Measurements from ENCODE around the gene UQCRC1.

Gene UQCRC1

DNA sequence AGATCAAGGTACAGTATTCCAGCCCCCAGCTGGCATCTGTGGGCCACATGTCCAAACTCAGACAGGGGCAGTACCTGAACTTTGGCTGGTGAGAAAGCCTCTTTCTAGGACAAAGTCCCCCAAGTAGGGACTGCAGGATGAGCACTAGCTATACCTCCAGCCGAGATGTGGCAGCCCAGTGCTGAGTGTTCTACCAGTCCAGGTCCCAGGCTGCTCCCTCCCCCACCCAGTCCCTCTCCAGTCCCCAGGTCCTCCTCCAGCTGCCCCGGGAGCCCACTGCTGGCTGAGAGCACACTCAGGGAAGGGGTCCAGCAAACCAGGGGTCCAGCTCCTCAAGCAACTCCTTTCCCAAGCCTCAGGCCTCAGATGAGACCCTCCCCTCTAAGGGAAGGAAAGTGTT, 24.3 kb upstream of the UQCRC1 start:
- no peak for DNase-seq (ENCODE audit: low read depth)

DNA sequence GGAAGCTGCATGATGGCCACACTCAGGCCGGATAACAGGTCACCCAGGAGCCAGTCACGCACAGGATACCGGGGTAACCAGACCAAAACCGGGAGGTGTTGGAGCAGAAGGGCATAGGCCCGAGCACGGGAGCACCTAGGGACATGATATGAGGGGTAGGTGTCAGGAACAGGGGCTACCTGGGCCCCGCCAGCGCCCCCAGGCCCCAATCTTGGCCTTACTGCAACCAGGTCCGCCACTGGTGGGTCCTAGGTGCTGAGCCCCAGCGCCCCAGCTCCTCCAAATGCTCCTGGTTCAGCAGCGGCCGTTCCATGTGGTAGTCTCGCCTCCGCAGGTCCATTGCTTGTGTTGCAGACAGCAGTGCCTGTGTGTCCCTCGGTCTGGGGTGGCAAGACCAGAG, 23.8 kb upstream of the UQCRC1 start:
- no peak for DNase-seq (ENCODE audit: low read depth)

DNA sequence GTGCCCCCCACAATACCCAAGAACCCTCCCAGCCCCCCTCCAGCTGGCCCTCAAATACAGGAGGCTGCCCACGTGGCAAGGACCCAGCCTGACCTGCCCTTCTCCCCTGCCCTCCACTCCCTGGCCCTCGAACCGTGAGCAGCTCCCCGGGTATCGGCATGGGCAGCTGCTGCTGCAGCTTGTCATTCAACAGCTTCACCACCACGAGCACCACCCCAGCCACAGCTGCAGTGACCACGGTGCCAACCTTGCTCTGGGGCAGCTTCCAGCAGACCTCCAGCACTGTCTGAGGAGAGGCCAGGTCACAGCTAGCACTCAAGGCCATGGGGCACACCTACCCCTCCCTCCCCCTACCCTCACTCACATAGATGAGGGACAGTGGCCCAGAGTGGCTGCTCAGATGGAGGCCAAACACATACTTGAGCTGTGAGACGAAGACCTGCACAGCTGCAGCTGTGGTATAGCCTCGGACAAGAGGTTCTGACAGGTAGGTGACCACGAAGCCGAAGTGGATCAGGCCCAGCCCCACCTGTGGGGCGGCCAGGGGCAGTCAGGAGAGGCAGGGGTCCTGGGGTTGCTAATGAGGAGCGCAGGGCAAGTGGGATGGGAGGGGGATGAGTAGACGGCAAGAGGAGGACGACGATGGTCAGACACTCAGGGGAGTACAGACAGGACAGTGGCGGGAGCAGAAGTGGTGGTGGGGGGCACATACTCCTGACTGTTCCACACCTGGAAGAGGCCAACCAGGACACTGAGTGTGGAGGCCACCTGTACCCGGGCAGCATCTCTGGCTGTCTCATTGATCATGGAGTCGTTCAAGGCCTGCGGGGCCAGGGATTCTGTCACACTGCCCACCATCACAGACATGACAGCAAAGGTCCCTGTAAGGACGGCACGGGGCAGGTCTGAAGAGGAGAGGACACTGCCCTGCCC, 22.3 kb upstream of the UQCRC1 start:
- no peak for DNase-seq (ENCODE audit: low read depth)

DNA sequence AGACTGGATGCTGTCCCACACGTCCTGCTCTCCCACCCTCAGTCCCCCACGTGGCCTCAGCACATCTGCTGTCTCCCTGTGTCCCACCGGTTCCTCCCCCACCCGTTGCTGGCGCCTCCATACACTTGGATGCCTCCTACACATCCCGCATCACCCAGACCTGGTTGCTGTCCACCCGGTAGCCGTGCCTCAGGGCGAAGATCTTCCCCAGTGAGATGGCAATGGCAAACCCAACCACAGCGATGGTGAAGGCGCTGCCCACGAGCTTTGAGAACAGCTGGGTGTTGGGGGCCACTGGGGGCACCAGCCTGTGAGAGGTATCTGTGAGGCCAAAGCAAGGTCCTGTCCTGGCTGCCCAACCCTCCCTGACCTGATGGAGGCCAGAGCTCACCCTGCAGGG, 21.4 kb upstream of the UQCRC1 start:
- DNase-seq (ENCODE audit: low read depth), result no peak

DNA sequence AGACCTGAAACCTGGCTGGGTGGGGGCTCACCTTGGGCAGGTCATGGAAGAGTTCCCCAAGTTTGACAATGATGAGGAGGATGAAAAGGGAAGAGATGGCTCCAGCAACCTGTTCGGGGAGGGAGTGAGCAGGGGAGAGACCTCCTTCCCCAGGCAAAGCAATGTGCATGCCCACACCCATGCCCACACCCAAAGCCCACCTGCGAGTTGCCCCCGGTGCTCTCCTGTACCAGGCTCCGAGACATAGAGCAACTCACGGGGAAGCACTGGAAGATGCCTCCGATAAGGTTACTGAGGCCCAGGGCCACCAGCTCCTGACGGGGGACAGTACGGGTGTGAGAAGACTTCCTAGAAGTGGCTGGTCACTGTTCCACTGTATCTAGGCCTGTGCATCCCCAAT, 21.0 kb upstream of the UQCRC1 start:
- DNase-seq (ENCODE audit: low read depth), result no peak

DNA sequence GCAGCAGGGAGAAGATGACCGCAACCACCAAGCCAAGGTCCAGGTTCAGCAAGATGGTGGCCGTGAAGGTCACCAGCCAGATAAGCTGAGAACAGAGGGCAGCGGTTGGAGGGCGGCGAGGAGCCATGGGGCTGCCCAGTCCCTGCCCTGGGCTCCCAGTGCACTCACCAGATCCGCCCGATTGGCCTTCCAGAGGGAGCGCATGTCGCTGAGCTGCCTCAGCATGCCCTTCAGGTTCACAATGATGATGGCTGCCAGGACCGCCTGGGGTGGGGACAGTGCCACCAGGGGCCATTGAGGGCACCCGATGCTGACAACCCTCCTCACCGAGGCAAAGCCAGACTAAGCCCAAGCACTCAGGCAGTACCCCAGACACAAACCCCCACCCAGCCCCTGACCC, 20.4 kb upstream of the UQCRC1 start:
- no peak for DNase-seq (ENCODE audit: low read depth)

DNA sequence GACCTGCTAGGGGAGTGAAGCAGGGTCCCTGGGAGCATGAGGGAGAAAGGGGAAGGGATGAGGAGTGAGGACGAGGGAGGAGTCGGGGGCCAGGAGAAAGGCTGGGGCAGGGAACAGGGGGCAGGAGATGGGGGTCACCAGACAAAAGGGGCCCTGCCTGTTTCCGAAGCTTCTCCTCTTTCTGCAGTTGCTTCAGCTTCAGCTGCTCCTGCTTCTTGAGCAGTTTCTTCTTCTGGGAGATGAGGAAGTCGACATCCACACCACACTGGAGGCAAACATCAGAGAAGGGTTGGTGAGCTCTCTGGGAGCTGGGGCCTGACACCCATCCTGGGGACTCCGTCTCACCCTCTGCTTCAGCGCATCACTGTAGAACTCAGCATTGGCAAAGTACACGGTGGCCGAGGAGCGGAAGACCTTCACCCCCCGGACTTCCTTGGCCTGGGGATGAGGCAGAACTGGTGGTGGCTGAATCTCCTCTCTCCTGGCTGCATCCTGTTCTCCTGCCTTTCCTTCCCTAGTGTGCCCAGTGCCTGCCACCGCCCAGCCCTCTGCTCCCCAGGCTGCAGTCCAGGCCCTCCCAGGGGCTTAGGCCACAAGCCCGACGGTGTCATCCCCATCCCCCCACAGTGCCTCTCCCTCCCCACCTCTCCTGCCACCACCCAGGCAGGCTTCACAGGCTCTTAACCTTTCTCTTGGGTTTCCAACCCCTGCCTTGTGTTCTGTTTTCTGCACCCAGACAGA, 19.0 kb upstream of the UQCRC1 start:
- no peak for DNase-seq (ENCODE audit: low read depth)

DNA sequence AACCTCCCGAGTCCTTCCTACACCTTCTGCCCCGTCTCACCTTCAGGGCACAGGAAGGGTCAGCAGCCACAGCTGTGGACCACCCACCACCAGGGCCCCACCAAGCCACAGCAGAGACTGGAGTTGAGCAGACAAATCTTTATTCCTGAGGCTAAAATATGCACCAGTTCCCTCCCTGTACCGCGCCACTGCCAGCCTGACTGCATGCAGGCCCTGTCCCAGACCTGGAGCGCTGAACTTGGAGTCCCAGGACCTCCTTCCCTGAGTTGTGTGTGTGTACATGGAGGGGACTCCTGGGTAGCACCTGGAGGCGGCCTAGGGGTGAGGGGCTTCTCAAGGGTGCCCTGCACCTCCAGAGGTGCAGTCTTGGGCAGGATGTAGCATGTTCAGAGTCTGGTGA, 16.2 kb upstream of the UQCRC1 start:
- no peak for DNase-seq (ENCODE audit: low read depth)

DNA sequence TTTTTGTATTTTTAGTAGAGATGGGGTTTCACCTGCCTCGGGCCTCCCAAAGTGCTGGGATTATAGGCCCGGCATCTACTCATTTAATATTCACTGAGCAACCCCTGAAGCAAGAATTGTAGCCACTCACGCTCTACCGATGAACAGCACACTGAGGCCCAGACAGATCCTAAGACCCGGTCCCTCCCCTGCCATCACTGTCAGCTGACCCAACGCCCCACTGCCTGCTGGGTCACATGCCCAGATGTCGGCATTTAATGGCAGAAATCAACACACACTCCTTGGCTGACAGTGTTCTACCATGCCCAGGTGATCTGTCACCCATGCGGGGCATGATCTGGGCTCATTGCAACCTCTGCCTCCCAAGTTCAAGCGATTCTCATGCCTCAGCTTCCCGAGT, 15.3 kb upstream of the UQCRC1 start:
- DNase-seq (ENCODE audit: low read depth), result no peak

DNA sequence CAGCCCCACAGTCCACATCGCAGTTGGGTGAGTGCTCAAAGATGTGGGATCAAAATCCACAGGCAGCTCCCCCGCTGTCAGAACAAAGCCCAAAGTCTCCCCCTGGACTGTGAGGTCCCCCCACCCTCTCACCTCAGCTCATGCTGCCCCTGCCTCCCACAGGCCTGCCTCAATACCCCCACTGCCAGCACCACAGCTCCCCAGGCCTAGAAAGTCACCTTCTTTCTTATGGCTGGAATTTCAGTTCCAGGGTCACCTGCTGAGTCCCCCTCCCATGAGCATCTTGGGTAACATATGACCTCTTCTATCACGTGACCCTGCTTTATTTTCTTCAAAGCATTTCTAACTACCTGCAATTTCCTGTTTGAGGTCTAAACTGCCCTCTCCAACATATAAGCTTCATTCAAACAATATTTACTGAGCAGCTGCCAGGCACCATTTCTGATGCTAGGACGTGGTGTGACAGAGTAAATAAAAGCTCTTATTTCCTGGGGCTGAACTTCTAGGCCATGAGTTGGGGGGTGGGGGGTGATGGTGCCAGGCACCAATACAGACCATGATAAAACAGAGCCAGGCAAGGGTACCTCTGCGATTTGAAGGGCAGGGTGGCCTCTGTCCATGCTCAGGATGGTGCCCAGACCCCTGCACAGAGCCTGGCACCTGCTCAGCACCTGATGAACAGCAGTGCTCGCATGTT, 14.6 kb upstream of the UQCRC1 start:
- DNase-seq (ENCODE audit: low read depth), result no peak

DNA sequence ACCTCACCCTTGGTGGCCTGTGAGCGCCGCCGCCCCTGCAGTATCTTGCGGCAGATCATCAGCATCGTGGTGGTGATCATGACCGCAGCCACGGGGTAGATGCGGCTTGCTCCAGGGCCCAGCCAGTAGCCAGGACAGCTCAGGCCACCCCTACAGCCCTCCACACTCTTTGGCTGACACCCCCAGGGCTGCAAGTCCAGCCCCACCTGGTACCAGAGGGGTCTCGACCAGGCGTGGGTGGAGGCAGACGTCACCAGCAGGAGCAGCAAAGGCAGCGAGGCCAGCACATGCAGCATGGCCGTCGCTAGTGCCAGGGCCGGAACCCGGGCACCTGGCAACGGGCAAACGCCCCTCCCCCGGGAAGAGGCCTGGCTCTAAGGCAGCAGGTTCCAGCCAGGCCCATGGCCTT, 12.0 kb upstream of the UQCRC1 start, which contains the start of gene TMEM89:
Gene TMEM89 (minus strand): TSS at position 309 of the 409 bp plus-strand sequence. CDS start 13 bp downstream, at position 296.
- DNase-seq (ENCODE audit: low read depth), result no peak

DNA sequence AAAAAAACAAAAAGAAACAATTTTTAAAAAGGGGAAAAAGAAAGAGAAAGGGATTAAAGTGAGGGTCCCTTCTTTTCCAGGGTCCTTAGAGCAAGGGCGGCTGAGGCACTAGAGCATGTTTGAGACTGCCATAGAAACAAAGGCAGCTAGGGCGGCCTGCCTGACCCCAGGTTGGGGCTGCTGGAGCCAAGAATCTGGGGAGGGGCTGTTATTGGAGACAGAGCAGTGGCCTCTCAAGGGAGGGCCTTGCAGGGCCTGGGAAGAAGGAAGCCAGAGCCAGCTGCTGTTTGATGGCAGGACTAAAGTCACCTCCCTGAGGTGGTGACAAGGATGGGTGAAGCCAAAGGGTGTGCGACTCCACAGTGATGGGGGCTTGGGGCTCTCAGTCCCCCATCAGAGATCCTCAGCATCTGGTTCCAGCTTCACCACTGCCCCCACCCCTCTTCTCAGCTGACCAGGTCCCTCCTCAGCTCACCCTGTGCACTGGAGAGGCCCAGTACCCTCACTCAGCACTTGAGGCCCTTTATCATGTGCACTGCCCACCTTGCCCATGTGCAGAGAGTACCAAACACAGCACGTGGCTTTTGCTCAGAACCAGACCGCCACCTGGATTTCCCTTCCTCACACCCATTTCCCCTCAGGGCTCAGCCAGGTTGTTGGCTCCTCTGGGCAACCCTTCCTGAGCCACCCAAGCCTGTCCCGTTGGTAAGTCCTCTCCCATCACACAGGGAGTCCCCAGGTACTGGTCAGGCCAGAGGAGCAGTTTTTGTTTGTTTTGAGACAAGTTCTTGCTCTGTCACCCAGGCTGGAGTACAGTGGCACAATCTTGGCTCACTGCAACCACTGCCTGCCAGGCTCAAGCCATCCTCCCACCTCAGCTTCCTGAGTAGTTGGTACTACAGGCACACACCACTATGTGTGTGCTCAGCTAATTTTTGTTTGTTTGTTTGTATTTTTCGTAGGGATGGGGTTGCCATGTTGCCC, 10.4 kb upstream of the UQCRC1 start:
- no peak for DNase-seq (ENCODE audit: low read depth)

DNA sequence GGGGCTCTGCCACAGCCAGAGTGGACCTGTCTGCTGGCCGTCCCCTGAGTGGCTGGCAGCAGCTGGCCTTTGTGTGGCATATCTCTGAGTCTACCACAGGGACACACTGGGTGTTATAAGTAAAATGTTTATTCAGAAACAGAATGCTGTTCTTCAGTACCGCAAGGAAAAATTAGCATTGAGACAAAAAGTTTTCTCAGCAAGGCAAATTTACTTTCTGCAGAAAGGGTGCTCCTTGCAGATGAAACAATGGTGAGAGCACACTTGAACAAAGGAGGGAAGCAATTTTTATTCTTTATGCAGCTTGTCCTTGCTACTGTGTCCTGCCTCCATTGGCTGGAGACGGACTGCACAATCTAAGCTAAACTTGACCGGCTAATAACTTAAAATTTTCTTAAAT, 8.1 kb upstream of the UQCRC1 start:
- DNase-seq (ENCODE audit: low read depth), result no peak

DNA sequence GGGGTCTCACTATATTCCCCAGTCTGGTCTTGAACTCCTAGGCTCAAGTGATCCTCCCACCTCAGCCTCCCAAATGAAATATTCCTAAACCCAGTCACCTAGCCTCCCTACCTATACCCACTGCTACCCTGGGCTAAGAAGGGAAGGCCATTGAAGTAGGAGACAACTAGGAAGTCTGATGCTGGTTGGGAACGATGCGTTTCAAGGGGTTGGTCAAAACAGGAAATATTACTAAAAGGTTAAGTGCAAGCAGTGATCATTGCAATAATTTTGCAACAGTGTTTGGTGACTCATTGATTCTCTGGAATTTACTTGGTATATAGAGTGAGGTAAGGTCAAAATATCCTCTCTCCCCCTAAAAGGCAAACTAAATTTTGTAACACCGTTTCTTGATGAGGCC, 4.6 kb upstream of the UQCRC1 start:
- DNase-seq (ENCODE audit: low read depth), result no peak

DNA sequence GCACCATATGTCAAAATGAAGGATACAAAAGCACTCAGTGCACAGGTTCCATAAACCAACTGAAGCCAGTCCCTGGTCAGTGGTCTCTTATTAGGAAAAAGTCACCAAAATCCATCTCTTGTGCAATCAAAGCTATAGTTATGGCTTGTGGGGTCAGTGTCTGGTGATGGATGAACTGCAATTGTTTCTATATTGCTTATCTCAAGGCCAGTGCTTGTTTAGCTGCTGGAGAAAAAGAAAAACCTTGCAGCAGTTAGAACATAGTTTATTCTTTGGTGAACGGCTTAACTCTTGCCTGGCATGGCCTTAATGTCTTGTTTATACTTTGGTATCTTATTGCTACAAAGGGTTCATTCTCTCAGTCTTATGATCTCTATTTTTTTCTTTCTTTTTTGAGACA, 2.9 kb upstream of the UQCRC1 start:
- no peak for DNase-seq (ENCODE audit: low read depth)

DNA sequence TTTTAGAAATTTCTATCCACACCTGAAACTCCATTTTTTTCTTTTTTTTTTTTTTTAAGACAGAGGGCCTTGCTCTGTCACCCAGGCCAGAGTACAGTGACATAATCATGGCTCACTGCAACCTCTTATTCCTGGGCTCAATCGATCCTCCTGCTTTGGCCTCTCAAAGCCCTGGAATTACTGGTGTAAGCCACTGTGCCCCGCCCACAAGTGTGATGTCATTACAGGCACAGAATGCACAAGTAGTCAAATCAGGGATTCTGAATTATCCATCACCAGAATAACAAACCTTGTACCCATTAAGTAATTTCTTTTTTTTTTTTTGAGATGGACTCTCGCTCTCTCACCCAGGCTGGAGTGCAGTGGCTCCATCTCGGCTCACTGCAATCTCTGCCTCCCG, 1.9 kb downstream of the UQCRC1 start:
- no peak for DNase-seq (ENCODE audit: low read depth)

DNA sequence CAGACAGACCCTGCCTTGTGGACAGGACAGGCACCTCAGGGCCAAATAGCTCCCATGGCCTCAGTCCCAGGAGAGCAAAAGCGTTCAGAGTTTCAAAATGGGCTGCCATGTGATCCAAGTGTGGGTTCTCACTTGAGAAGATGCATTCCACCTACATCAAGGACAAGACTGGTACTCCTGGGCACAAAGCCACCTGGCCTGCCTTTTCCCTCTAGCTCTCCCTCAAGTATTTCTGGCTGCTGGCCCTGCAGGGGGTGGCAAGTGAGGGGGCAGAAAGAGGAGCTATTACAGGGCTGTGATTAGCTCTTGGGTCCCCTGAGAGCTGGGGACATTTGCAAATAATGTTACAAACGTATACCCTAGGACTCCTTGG, 7.8 kb downstream of the UQCRC1 start:
- DNase-seq (ENCODE audit: low read depth), result no peak

DNA sequence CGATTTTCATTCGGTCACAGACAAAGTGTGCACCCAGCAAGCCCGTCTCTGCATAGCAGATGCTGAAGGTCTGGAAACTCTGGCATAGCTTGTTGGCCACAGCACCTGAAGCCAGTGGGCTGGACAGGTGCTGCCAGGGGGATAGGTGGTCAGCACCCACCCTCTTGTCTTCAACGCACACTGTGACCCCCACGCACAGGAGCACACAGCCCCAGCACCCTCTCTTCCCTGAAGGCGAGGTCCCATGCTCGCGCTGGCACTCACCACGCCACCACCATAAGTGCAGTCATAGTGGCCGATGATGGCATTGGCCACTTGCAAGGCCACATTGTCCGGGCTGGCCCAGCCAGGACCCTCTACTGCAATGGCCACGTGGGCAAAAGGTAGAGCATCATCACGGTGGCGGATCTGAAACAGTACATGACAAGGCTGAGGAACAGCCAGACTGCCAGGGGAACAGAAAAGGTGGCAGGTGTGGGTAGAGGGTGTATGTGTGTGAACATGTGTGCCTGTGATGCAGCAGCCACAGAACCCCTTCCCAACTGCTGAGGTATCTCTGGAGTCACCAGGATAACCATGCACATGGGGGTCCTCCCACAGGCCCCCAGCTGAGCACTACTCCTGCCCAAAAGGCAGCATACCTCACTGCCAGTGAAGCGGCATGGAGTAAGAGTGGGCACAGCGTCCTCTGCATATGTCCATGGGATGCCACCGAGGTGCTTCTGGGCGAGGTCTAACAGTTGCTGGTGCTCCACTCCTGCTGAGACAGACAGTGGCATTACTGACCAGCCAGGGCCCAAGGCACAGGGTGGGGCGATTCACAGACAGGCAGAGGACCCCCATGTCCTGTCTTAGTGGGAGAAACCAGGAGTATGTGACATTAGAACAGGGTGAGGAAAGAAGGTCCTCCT, 8.5 kb downstream of the UQCRC1 start:
- DNase-seq (ENCODE audit: low read depth), result no peak

DNA sequence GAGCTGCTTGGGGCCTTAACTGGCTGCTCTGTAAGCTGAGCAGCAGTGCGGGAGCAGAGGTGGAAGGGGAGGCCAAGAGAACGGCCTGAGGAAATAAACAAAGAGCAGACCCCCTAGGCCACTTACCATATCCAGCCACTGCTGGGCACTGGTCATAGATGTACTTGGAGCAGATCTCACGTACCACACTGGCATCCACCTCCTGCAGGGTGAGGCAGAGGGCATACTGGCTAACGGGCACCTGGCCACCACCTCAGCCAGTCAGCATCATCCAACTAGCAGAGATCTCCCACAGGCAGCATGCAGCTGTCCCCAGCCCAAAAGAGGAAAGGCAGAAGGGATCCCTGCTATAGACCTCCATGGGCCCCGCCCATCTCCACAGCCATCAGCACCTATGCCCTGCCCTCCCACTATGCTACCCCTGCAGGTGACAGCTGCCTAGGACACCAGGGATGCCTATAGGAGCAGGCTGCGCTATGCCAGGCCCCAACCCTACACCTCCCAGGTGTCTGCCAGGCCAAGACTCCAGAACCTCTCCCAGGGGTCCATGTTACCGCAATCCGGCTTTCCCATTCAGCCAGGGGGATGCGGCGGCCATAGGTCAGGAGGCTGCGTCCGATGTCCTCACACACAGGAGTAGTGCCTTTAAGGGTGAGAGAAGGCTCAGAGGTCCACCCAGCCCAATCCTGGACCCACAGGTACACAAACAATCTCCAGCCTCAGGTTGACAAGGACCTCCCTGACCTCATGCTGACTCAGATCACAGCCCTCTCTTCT, 9.7 kb downstream of the UQCRC1 start:
- DNase-seq (ENCODE audit: low read depth), result no peak

DNA sequence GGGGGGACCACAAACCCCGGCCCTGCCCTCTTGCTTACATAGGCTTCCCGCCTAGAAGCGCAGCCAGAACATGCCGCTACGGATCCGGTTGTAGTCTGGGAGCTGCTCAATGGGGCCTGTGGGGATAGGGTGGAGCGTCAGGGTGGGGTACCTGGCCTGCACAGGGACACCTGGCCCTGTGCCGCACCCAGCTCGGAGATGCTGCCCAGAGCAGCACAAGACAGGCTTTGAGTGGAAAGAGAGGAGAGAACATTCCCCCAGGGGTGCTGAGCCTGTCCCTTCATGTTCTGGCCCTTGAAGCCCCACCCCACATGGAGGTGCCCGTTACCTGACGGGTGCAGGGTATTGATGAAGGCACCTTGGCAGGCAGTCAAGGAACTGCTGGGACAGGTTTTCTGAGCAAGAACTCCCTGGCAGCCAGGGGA, 10.4 kb downstream of the UQCRC1 start:
- no peak for DNase-seq (ENCODE audit: low read depth)
